ENCODE measurements around the gene PHETA1. TPM values are rescaled to one million over a fixed set of nuclear protein-coding genes. Genes with fewer than 3 reads are reported as not detected.

Gene PHETA1
- total and polyA plus RNA-seq, 10 of the 15 experiments (the other 5 are each of a cell fraction or from before 2014, with no cell fraction given) = 0.02 to 1.3 (median 0.51) TPM; not detected in 1

DNA sequence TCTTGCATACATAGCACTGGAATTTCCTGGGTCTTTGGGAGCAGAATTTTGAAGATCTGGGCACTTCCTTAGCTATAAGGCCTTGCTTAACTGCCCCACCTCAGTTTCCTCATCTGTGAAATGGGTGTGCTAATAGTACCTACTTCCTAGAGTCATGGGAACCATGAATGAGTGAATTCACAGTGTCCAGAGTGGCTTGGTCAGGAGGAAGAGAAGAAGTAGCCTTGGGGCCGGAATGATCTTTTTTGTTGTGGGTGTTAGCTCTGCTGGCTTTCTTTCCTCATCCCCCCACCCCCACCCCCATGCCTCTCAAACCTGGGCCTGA lies 39.2 kb upstream of the PHETA1 start:
- Histone ChIP-seq H3K9ac (ENCODE audit: control insufficient read depth, insufficient read depth, low read length) (peak overlapping the region; percentile 95), H2AFZ (ENCODE audit: control insufficient read depth, low read depth, low read length) (no peak overlapping the region), H3K9me3 (replicated peaks; ENCODE audit: control insufficient read depth, insufficient read depth, low read length) (no peaks in the 10 kb centered on the region), H3K27me3 (replicated peaks in 1 of 2; ENCODE audit: control insufficient read depth in 2 of 2, insufficient read depth in 2 of 2, low read length in 1 of 2) (no peaks in the 10 kb centered on the region), H3K79me2 (ENCODE audit: control insufficient read depth, insufficient read depth, low read length) (peaks cover 73% of the 10 kb centered on the region), H3K27ac (ENCODE audit: control insufficient read depth, insufficient read depth) (peak overlapping the region; percentile 91), H4K20me1 (ENCODE audit: control insufficient read depth, insufficient read depth) (0 out of 2 replicates have a peak, but pooled peaks cover 8% of the 10 kb centered on the region), H3K4me2 (ENCODE audit: control insufficient read depth, insufficient read depth) (peak overlapping the region; percentile 96), H3K4me3 (peak overlapping the region; percentile 96), H3K36me3 (ENCODE audit: control insufficient read depth in 2 of 2, insufficient read depth in 2 of 2, low read length in 1 of 2) (peaks cover 0 to 4% of the 10 kb centered on the region in 2 experiments; a peak in 2 of 4 replicates), H3K4me1 (ENCODE audit: control insufficient read depth, insufficient read depth, low read length) (peaks cover 54% of the 10 kb centered on the region)
- intact Hi-C loops (cut with micrococcal nuclease; ENCODE audit: unreplicated experiment) (no loop called here), in situ Hi-C loops (cut with MboI) (no loop called here)
- 13% methylated on average over 1 of the region's 1 CpG for WGBS (ENCODE audit: insufficient coverage, insufficient replicate concordance, low lambda C conversion rate, missing lambda C conversion rate)
- ATAC-seq = no peak
- RAD21 ChIA-PET (ENCODE audit: unreplicated experiment) = interaction anchor here (0.7 to 19.6 kb wide), 6 partner anchors 9 to 120 kb away, joined by 3 to 804 read pairs (median 6); no protein-coding TSS in a partner anchor
- POLR2A ChIA-PET = interaction anchor here (0.6 to 13.2 kb wide), 6 partner anchors 8 to 137 kb away, joined by 3 to 188 read pairs (median 4); no protein-coding TSS in a partner anchor
- SMC1A ChIA-PET (ENCODE audit: uncharacterized antibody, unreplicated experiment) = interaction anchor here (0.7 to 22.6 kb wide), 6 partner anchors 9 to 48 kb away, joined by 3 to 605 read pairs (median 22); no protein-coding TSS in a partner anchor
- BruUV-seq (replicated peaks) = no TSS peak
- TF ChIP-seq ZNF24 (IDR thresholded peaks at IDR 0.05) = peak; percentile 29; the same call in 1 of the 2 replicates
- TF ChIP-seq SMARCA5 (IDR thresholded peaks at IDR 0.05) = 0 out of 2 replicates have a peak, but pooled peaks have one; percentile 48
- TF ChIP-seq ZNF217 (IDR thresholded peaks at IDR 0.05) = peak; percentile 81; the same call in 1 of the 2 replicates
- TF ChIP-seq IRF4 (IDR thresholded peaks at IDR 0.05; ENCODE audit: low read depth, low read length) = no peak
- FAIRE-seq = no peak
- CTCF ChIA-PET = interaction anchor here (0.9 to 27.0 kb wide), 5 partner anchors 10 to 43 kb away, joined by 3 to 1117 read pairs (median 23); no protein-coding TSS in a partner anchor
- no peak for DNase-seq (ENCODE audit: low read depth, low spot score)

DNA sequence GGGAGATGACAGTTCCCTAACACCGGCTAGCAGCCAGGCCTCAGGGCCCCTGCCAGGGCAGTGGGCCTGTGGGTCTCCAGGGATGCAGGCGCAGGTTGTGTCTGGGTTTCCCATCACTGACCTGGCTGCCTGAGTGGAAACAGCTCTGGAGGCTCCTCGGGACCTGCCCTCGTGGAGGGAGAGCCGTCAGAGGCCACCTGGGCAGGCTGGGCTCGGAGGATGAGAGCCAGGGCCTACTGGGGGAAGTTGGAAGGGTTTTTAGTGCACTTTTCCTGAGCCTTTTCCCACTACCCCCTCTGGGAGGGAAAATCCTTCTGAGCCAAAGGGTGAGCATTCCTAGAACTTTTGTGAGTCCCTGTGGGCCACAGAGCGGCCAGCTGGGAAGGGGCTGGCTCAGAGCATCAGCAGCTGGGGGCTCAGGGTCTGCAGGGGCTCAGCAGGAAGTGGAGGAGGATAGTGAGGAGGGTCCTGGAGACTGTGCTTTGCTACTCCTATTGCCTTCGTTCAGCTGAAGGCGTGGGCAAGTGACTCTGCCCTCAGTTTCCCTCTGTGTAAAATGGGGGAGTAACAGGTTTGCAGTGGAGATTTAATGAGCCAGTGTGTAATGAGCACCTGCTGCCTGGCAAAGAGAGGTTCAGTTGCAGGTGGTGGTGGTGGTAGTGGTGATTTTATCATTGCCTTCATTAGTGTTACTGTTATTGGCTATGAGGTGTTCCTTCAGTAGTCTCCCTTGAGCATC lies 38.7 kb upstream of the PHETA1 start:
- ChIA-PET POLR2A (interaction anchor here (0.6 to 13.2 kb wide), 7 partner anchors 8 to 138 kb away, joined by 3 to 188 read pairs (median 4); no protein-coding TSS in a partner anchor), RAD21 (ENCODE audit: unreplicated experiment) (interaction anchor here (0.7 to 19.6 kb wide), 6 partner anchors 9 to 121 kb away, joined by 3 to 804 read pairs (median 6); no protein-coding TSS in a partner anchor), SMC1A (ENCODE audit: uncharacterized antibody, unreplicated experiment) (interaction anchor here (2.0 to 22.6 kb wide), 5 partner anchors 10 to 49 kb away, joined by 7 to 605 read pairs (median 24); no protein-coding TSS in a partner anchor), CTCF (interaction anchor here (0.6 to 27.0 kb wide), 6 partner anchors 10 to 853 kb away, joined by 3 to 1117 read pairs (median 20); no protein-coding TSS in a partner anchor)
- no peak for FAIRE-seq
- in situ Hi-C loops (cut with MboI) = no loop called here
- H3K79me2 ChIP-seq (ENCODE audit: control insufficient read depth, insufficient read depth, low read length) = peaks cover 67% of the 10 kb centered on the region
- H3K36me3 ChIP-seq (ENCODE audit: control insufficient read depth in 2 of 2, insufficient read depth in 2 of 2, low read length in 1 of 2) = peaks cover 0 to 4% of the 10 kb centered on the region in 2 experiments; a peak in 2 of 4 replicates
- H3K9me3 ChIP-seq (replicated peaks; ENCODE audit: control insufficient read depth, insufficient read depth, low read length) = no peaks in the 10 kb centered on the region
- H3K9ac ChIP-seq (ENCODE audit: control insufficient read depth, insufficient read depth, low read length) = peak overlapping the region; percentile 95
- no peak for ATAC-seq
- no peak overlapping the region for H2AFZ ChIP-seq (ENCODE audit: control insufficient read depth, low read depth, low read length)
- TSS peak; percentile 54 for BruUV-seq (replicated peaks)
- peak overlapping the region; percentile 96 for H3K4me3 ChIP-seq
- 4% methylated on average over 9 of the region's 9 CpGs for WGBS (ENCODE audit: insufficient coverage, insufficient replicate concordance, low lambda C conversion rate, missing lambda C conversion rate)
- H3K27ac ChIP-seq (ENCODE audit: control insufficient read depth, insufficient read depth) = peak overlapping the region; percentile 91
- peak overlapping the region; percentile 96 for H3K4me2 ChIP-seq (ENCODE audit: control insufficient read depth, insufficient read depth)
- 0 out of 2 replicates have a peak, but pooled peaks cover 6% of the 10 kb centered on the region for H4K20me1 ChIP-seq (ENCODE audit: control insufficient read depth, insufficient read depth)
- TF ChIP-seq CHD1 (IDR thresholded peaks at IDR 0.05; ENCODE audit: low read depth, low read length) = 0 out of 2 replicates have a peak, but pooled peaks have one; percentile 49
- no peak for TF ChIP-seq SMC3 (IDR thresholded peaks at IDR 0.05; ENCODE audit: borderline replicate concordance, low read length)
- TF ChIP-seq POLR2AphosphoS5 (IDR thresholded peaks at IDR 0.05; ENCODE audit: low read length) = peak; percentile 39
- H3K27me3 ChIP-seq (replicated peaks in 1 of 2; ENCODE audit: control insufficient read depth in 2 of 2, insufficient read depth in 2 of 2, low read length in 1 of 2) = no peaks in the 10 kb centered on the region
- intact Hi-C loops (cut with micrococcal nuclease; ENCODE audit: unreplicated experiment) = no loop called here
- no peak for DNase-seq (ENCODE audit: low read depth, low spot score)
- peaks cover 58% of the 10 kb centered on the region for H3K4me1 ChIP-seq (ENCODE audit: control insufficient read depth, insufficient read depth, low read length)

Data from GM12878 (cell line).